Hepatocyte (in vitro differentiated cells): Measurements from ENCODE around the gene ZNF667. TPM values are rescaled to one million over a fixed set of nuclear protein-coding genes. Genes with fewer than 3 reads are reported as not detected.

Experiments used
- DNase-seq: peaks from one replicate; pipeline ENCODE4 v3.0.0-alpha.2; 2016; ENCODE audit warnings: low spot score
- H2AFZ ChIP-seq: fragments of 200-600 bp; sonication (generic); 2 replicates; pipeline ENCODE4 v1.6.0; 2016; ENCODE audit warnings: antibody characterized with exemption, mild to moderate bottlenecking
- H3K27ac ChIP-seq: fragments of 200-600 bp; sonication (generic); 2 replicates; pipeline ENCODE4 v1.5.1; 2016; ENCODE audit warnings: mild to moderate bottlenecking
- H3K27me3 ChIP-seq: fragments of 200-600 bp; sonication (generic); 2 replicates; pipeline ENCODE4 v1.6.1; 2016
- H3K36me3 ChIP-seq: fragments of 200-600 bp; sonication (generic); replicated peaks from 2 replicates; pipeline ENCODE4 v1.5.1; 2016; ENCODE audit warnings: low read depth; ENCODE audit not compliant: insufficient read depth
- H3K4me1 ChIP-seq: fragments of 200-600 bp; sonication (generic); 2 replicates; pipeline ENCODE4 v1.5.1; 2016; ENCODE audit warnings: mild to moderate bottlenecking, moderate library complexity; ENCODE audit not compliant: insufficient read depth
- H3K4me2 ChIP-seq: fragments of 200-600 bp; sonication (generic); 2 replicates; pipeline ENCODE4 v1.6.0; 2016
- H3K4me3 ChIP-seq: fragments of 200-600 bp; sonication (generic); 2 replicates; pipeline ENCODE4 v1.5.1; 2016; ENCODE audit warnings: mild to moderate bottlenecking
- H3K79me2 ChIP-seq: fragments of 200-600 bp; sonication (generic); 2 replicates; pipeline ENCODE4 v1.6.0; 2017; ENCODE audit warnings: mild to moderate bottlenecking
- H3K9me2 ChIP-seq: fragments of 200-600 bp; sonication (generic); replicated peaks from 2 replicates; pipeline ENCODE4 v1.6.0; 2017; ENCODE audit warnings: mild to moderate bottlenecking; ENCODE audit not compliant: insufficient read depth
- H3K9me3 ChIP-seq: fragments of 200-600 bp; sonication (generic); 2 replicates; pipeline ENCODE4 v1.5.1; 2016; ENCODE audit warnings: low read depth, mild to moderate bottlenecking
- H4K20me1 ChIP-seq: fragments of 200-600 bp; sonication (generic); 2 replicates; pipeline ENCODE4 v1.6.0; 2016; ENCODE audit warnings: mild to moderate bottlenecking; ENCODE audit not compliant: insufficient read depth, poor library complexity, severe bottlenecking
- CTCF ChIP-seq: fragments of 200-600 bp; sonication (generic); IDR thresholded peaks from 2 replicates; pipeline ENCODE4 v1.5.1; 2016; ENCODE audit warnings: antibody characterized with exemption, mild to moderate bottlenecking; ENCODE audit not compliant: poor library complexity
- EZH2 ChIP-seq: fragments of 200-600 bp; sonication (generic); IDR thresholded peaks from 2 replicates; pipeline ENCODE4 v1.6.1; 2016; ENCODE audit warnings: antibody characterized with exemption, mild to moderate bottlenecking, borderline replicate concordance
- EZH2phosphoT487 ChIP-seq: fragments of 200-600 bp; sonication (generic); IDR thresholded peaks from one replicate; pipeline ENCODE4 v1.6.1; 2018; ENCODE audit warnings: antibody characterized with exemption, mild to moderate bottlenecking, low read depth, moderate library complexity; ENCODE audit not compliant: unreplicated experiment, severe bottlenecking
- WGBS: methylation state at CpG from one replicate; pipeline ENCODE4 v1.1.6; 2016; ENCODE audit warnings: low lambda C conversion rate; ENCODE audit errors: missing lambda C conversion rate; 5-methylcytosine and 5-hydroxymethylcytosine counted together
- polyA plus RNA-seq: library from polyadenylated mRNA; unstranded; fragments of >200 nt; fragmentation: Nextera tagmentation; extraction: Ambion mirVana; gene quantifications from 2 replicates; pipeline ENCODE4 v1.2.1, GENCODE V29; 2016
- total RNA-seq: library from RNA; depleted of rRNA; stranded (reverse); fragments of >200 nt; gene quantifications from 2 replicates; pipeline ENCODE4 v1.2.3, GENCODE V29; 2014

The ZNF667 gene
- total and polyA plus RNA-seq, 2 experiments from 2014 or later, result 2.4 to 3.4 TPM

DNA sequence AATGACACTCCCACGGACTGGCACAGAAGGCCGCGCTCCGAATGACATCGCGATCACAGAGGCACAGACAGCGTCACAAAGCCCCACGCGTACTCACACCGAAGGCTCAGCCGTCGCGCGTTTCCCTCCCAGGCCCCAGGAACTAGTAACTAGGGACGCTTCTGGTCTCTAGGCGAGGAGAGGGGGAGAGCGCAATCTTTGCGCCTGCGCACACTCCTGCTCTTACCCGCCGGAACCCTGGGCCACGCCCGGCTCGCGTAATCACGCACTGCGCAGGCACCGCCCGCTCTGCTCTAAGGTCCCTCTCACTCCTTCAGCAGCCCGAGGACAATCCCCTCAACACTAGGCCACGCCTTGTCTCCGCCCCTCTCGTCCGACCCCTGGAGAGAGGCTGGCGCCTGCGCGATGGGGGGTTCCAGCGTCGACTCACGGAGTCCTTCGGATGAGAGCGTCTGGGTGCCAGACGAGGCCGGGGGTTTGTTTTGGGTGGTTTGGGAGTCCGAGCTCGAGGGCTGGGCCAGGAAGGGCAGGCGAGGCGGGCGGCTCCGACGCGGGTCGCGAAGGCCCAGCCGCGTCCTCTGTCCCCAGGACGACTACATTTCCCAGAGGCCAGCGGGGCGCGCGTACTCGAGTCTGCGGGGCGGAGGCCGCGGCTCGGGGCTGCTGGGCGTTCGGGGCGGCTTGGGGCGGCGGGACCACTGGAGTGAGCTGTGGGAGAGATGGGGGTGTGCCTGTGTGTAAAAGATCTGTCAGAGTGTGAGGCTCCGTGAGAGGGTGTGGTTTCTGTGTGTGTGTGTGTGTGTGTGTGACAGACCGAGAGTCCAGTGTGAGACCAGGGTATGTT lies 30.5 kb upstream of the ZNF667 start, which contains the start of gene ZNF471:
TSS of gene ZNF471 (plus strand) at position 410 of the 844 bp plus-strand sequence. CDS start 3,717 bp downstream, outside the sequence.
- Histone ChIP-seq H3K9me2 (no peaks in the 10 kb centered on the region), H2AFZ (peak within 1 kb of the TSS; percentile 71), H4K20me1 (no peaks in the 10 kb centered on the region), H3K36me3 (no peaks in the 10 kb centered on the region), H3K4me1 (no peaks in the 10 kb centered on the region), H3K4me3 (peak within 1 kb of the TSS; percentile 35), H3K79me2 (no peaks in the 10 kb centered on the region), H3K9me3 (no peaks in the 10 kb centered on the region), H3K4me2 (peak within 1 kb of the TSS; percentile 86), H3K27me3 (no peaks in the 10 kb centered on the region), H3K27ac (peak within 1 kb of the TSS; percentile 99)
- TF ChIP-seq EZH2, result no peak
- TF ChIP-seq CTCF, result no peak
- no peak for TF ChIP-seq EZH2phosphoT487
- peak; percentile 96 for DNase-seq
- 34% methylated on average over 73 of the region's 74 CpGs for WGBS

GRCh38 chr19:56504581-56504980 lies 27.4 kb upstream of the ZNF667 start:
- Histone ChIP-seq H3K4me1 (no peaks in the 10 kb centered on the region), H3K9me3 (no peaks in the 10 kb centered on the region), H3K4me3 (no peak overlapping the region), H3K4me2 (no peak overlapping the region), H3K27me3 (no peaks in the 10 kb centered on the region), H3K36me3 (no peaks in the 10 kb centered on the region), H3K9me2 (no peaks in the 10 kb centered on the region), H2AFZ (no peak overlapping the region), H4K20me1 (no peaks in the 10 kb centered on the region), H3K27ac (no peak overlapping the region), H3K79me2 (no peaks in the 10 kb centered on the region)
- TF ChIP-seq EZH2phosphoT487, result no peak
- TF ChIP-seq CTCF, result no peak
- no peak for TF ChIP-seq EZH2
- no peak for DNase-seq
- WGBS, result 78% methylated on average over 2 of the region's 2 CpGs

DNA sequence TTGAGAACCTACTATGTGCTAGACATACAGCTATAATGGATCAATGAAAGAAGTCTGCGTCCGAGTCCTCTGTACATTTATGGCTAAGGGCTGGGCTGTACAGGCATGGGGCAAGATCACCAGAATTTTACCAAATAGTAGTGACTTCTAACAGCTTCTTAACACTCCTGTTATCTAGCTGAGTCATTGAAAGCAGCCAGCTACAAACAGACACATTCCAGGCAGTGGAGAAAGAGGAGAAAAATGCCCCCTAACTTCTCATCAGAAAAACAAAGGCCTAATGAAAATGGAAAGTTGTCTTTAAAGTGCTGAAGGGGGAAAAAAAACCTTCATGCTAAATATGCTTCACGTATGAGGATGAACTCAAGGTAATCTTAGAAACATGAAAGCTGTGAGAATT lies 14.3 kb upstream of the ZNF667 start:
- H3K4me3 ChIP-seq, result no peak overlapping the region
- H3K79me2 ChIP-seq, result no peaks in the 10 kb centered on the region
- 71% methylated on average over 3 of the region's 3 CpGs for WGBS
- TF ChIP-seq CTCF (no peak), EZH2 (no peak), EZH2phosphoT487 (no peak)
- no peaks in the 10 kb centered on the region for H3K4me1 ChIP-seq
- H3K4me2 ChIP-seq, result no peak overlapping the region
- no peak overlapping the region for H3K27ac ChIP-seq
- peaks cover 23% of the 10 kb centered on the region for H3K9me3 ChIP-seq
- DNase-seq, result no peak
- no peaks in the 10 kb centered on the region for H3K36me3 ChIP-seq
- no peaks in the 10 kb centered on the region for H4K20me1 ChIP-seq
- H3K27me3 ChIP-seq, result no peaks in the 10 kb centered on the region
- no peaks in the 10 kb centered on the region for H3K9me2 ChIP-seq
- H2AFZ ChIP-seq, result no peak overlapping the region
